ENCODE measurements around the gene MLIP.

MLIP gene

DNA sequence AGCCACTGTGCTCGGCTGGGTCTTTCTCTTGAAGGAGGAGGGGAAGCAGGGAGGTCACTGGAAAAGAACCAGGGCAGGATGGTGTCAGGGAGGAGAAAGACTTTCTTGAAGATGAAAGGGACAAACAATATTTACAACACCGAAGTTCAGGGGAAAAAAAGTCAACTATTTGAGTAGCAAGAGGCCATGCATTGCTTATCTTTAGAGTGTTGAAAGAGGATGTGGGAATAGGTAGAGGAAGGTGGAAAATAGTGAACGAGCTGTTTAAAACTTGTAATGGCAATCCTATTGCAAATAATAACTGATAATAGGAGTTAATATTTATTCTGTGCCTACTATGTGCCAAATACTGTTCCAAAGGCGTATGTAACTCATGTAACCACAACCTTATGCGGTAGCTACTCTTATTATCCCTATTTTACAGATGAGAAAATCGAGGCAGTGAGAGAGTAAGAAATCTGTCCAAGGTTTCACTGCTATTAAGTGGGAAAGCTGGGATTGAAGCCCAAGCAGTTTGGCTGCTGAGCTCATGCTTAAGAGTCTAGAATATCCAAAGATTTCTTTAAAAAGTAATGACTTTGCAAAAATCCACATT is 12.7 kb upstream of the MLIP start:
- DNase-seq = no peak

DNA sequence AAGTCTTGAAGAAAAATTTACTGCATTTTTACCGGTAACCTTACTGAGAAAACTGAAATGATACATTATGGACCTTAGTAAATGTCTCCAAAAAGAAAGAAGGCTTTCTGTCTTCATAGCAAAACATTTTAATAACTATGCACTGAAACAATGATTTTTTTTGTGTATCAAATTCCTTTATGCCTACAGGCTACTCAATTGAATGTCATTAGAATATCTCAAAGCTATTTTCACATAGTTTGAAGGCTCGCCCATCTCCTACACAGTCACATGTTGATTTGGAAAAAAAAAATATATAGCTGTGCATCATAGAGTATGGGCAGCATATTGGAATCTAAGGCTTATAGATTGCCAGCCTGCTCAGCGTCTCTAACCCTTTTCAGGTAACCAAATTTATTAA is 12.0 kb upstream of the MLIP start:
- no peak for DNase-seq

DNA sequence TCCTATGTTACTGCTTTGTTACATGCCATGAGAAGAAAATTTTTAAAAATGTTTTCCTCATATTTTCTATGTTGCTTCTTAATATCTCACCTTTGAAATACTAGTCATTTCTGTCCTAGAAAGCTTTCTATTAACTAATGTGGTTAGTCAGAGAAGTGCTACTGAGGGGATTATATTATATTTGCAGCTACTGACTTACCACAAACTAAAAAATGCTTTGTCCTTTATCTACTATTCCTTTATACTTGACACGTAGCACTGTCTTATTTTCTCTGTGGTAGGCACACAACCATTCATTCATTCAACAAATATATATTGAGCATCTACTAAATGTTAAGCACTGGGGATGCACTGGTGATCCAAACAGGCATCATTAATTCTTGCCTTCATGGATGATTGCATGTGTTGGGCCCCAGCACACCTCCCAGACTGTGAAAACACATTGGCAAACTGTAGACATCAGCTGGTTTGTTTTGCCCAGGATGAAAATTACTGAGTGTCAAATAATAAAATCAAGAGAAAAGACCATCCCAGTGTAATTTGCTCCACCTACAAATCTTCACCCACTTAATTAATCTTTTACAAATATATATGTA is 10.7 kb upstream of the MLIP start:
- DNase-seq = no peak

GRCh38 chr6:54102238-54102637 is 9.0 kb upstream of the MLIP start:
- DNase-seq = no peak

- DNase-seq = no peak
Measured at GRCh38 chr6:54103497-54103896, 7.7 kb upstream of the MLIP start.

DNA sequence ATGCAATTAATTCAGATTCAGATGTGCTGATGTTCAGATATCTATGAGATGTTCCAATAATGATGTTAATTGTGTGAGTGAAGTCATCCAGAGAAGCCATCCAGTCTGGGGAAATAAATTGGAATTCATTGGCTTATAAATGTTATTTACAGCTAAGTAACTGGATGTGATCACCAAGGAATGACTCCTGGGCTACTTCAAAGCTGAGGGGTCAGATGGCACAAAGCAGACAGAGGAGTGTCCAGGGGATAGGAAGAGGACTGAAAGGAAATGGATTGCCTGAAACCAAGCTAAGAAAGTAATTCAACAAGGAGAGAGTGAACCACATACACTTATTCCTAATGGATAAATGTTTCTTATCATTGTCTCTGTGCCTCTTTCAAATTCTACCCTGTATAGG is 4.5 kb upstream of the MLIP start:
- no peak for DNase-seq

DNA sequence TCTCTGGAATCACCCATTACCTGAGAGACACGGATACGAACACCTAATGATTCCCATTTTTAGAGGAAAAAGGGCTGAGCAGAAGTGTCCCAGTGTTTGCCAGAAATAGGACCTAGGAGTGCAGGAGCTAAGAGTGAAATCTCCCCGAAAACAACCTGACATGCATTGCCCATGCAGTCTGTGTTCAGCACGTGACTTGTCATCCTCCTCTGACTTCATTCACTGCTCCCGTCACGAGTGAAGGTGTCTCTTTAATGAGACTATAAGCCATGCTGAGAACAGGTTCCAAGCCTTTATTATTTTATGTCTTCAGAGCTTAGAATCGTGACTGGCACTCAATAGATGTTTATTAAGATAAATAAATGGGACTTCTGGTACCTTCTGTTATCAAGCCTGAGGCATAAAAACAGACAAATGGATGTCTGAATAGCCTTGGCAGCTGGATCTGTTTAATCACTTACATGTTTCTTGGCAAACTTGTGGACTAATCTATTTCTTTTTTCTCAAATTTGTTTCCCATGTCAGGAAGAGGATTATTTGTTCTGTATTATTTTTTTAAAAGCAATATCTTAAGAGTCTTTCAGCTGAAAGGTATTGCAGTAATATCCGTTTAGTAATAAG is 3.7 kb upstream of the MLIP start:
- DNase-seq = no peak

DNA sequence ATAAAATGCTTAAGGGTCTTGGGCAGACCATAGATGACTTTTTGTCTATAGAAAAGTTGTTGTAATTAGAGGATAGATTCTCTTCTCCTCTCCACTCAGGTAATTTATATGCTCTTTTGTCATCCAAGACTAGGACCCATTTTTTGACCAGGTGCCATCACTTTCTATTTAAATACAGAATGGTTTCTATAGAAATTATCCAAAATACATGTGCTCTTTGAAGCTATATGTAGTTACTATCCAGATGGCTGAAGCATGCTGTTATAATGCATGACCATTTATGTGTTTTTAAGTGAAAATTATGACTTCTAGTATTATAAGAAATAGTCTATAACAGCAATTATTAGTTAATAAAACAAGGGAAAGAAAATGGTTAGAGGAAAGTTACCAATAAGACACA is 3.0 kb upstream of the MLIP start:
- DNase-seq = no peak

DNA sequence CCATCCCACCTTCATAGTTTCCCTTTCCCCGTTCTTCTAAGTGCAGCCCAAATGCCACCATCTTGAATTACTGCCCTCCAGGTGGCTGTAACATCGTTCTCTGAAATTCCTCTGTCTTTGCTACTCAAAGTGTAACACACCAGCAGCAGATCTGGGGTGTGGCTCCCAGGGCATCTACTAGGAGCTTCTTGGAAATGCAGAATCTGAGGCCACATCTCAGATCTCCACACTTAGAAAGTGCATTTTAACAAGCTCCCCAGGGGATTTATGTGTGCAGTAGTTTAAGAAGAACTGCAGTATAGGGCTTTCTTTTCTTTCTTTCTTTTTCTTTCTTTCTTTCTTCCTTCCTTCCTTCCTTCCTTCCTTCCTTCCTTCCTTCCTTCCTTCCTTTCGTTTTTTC is 1.7 kb upstream of the MLIP start:
- no peak for DNase-seq

- no peak for DNase-seq
Measured at GRCh38 chr6:54112151-54112650, 958 bp downstream of the MLIP start.

- no peak for DNase-seq
Measured at GRCh38 chr6:54114991-54115390, 3.7 kb downstream of the MLIP start.

DNA sequence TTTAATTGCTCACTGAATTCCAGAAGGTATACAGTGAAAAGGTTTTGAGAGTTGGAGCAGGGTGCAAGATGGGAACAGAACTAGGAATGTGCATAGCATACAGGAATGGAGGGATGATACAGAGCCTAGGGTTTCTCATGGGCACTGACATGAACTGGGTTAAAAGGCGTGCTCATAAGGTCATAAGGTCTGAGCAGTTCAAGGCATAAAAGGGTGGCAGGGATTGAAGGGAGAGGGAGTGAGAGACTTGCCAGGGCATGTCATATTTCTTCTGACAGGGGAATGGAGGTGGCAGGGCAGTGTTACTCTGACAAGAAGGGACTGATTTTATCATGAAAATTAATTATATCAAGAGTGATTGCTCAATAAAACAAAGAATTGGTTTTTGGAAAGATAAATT is 4.7 kb downstream of the MLIP start:
- DNase-seq = no peak

- DNase-seq = no peak
Measured at GRCh38 chr6:54118117-54118516, 6.9 kb downstream of the MLIP start.

GRCh38 chr6:54125493-54125892 is 14.2 kb downstream of the MLIP start:
- DNase-seq = no peak

DNA sequence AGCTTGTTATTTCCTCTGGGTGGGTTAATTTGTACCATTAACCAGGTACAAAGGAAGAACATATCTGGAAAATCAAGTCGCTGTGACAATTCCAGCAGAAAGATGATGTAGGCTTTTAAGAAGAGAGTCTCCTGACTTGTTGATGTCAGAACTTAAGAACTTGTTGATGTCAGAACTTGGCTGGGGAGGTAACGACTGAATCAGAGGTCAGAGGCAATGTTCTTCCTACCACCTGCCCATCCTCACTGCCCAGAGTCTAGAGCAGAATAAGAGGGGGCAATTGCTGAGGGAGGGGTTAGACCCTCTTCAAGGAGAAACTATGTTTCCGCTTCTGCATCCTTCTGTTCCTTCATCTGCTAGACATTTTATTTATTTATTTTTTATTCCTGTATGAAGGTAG is 18.9 kb downstream of the MLIP start:
- DNase-seq = no peak

GRCh38 chr6:54132587-54132986 is 21.3 kb downstream of the MLIP start:
- no peak for DNase-seq

GRCh38 chr6:54133186-54133585 is 21.9 kb downstream of the MLIP start:
- no peak for DNase-seq

- DNase-seq = no peak
Measured at GRCh38 chr6:54134935-54135334, 23.7 kb downstream of the MLIP start.

- no peak for DNase-seq
Measured at GRCh38 chr6:54135665-54136369, 24.6 kb downstream of the MLIP start.

DNA sequence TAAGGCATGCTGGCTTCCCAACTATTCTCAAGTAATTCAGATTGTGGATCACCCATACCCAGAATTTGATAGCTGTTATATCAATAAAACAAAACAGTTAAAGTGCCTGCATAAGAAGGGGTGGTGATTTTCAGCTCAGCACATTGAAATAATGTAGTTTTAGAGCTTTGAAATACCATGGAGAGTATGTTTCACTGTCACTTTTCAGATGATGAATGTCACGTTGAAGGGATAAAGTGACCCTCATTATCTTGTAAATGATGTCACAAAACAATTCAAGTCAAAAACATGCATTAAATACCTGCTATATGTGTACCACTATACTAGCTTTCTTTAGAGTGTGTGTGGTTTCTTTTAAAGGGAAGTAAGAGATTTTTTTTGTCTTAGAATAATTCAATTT is 27.6 kb downstream of the MLIP start:
- DNase-seq = no peak

- no peak for DNase-seq
Measured at GRCh38 chr6:54140811-54141210, 29.6 kb downstream of the MLIP start.

GRCh38 chr6:54142889-54143519 is 31.8 kb downstream of the MLIP start:
- DNase-seq = no peak

GRCh38 chr6:54151861-54152260 is 40.6 kb downstream of the MLIP start:
- no peak for DNase-seq

Measured in femur (tissue), 1 donor.